ENCODE data around the gene LRRTM4.
A peak's percentile ranks its signal among the peaks of the same experiment; 100 is the strongest.

DNA sequence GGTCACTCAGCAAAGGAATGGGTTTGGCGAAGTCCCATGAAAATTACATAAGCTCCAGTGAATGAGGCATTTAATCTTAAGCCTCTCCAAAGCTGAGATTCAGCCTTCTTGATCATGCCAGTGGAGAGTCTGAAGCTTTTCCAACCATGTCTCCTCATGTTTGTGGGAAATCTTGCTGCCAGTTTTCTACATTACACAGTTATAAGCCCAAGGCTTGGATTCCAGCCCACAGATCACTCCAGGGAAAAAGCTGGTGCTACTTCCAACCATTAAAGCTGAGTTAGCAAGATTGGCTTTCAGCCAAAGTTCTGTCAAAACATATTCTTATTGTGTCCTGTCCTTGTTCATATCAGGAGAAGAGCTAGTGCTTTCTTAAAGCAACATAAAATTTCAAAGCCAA, 293.8 kb downstream of the LRRTM4 start:
- TF ChIP-seq, protein P1, sequence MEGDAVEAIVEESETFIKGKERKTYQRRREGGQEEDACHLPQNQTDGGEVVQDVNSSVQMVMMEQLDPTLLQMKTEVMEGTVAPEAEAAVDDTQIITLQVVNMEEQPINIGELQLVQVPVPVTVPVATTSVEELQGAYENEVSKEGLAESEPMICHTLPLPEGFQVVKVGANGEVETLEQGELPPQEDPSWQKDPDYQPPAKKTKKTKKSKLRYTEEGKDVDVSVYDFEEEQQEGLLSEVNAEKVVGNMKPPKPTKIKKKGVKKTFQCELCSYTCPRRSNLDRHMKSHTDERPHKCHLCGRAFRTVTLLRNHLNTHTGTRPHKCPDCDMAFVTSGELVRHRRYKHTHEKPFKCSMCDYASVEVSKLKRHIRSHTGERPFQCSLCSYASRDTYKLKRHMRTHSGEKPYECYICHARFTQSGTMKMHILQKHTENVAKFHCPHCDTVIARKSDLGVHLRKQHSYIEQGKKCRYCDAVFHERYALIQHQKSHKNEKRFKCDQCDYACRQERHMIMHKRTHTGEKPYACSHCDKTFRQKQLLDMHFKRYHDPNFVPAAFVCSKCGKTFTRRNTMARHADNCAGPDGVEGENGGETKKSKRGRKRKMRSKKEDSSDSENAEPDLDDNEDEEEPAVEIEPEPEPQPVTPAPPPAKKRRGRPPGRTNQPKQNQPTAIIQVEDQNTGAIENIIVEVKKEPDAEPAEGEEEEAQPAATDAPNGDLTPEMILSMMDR (IDR thresholded peaks at IDR 0.05; ENCODE audit: poor library complexity, severe bottlenecking) = no peak
- no peak for TF ChIP-seq EZH2 (IDR thresholded peaks at IDR 0.05; ENCODE audit: borderline replicate concordance, insufficient read depth, low read length, poor library complexity, severe bottlenecking)
- peak; percentile 10 for TF ChIP-seq POLR2AphosphoS5 (IDR thresholded peaks at IDR 0.05)
